Ammon's horn (tissue), 1 donor: ENCODE measurements around the gene WNT3A.
A peak's percentile ranks its signal among the peaks of the same experiment; 100 is the strongest.
"Not testable (repeated sequence)": the region's sequence is repeated elsewhere in the genome, so short reads cannot be mapped to it uniquely, and the experiment has no call there.

Source experiments
- DNase-seq: peaks from one replicate; pipeline ENCODE4 v3.0.0-alpha.2; 2016; ENCODE audit warnings: low spot score

The WNT3A gene

DNA sequence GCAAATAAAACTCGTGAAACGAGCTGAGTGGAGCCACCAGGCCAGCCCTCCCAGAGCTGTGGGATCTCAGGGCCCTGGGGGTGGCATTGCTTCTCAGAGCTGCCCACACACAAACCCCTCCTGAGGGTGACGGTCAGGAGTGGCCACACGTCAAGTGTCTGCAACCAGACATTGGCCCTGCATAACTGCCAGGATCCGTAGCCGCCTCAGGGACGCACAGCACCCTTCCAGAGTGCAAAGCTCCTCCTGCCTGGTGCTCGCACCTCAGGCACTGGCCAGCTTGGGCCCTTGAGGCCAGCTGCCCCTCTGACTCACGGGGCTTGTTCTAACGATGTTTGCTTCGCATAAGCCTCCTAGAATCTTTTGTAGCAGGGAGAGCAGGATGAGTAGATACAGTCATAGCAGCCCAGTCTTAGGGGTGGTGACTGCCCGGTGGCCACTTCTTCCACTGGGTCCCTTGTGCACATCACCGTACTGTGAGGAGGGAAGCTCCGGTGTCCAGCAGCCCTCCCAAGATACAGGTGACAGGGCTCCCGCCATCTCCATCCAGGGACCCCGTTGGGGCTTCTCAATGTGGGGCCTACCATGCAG is 5.0 kb downstream of the WNT3A start:
- no peak for DNase-seq

DNA sequence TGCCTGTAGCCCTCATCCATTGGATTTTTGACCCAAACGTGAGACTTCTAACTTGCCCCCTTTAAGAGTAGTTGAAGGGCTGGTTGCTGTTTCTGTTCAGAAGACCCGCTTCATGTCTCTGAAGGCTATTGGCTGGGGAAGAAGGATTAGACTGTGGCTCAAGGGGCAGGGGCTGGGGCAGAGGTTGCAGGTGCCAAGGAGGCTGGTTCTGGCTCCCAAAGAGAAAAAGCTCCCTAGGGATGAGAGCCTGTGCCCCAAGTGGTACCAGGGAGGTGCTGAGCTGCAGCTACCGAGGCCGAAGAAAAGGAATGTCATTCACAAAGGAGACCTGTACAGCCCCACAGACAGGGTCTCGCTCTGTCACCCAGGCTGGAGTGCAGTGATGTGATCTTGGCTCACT is 5.8 kb downstream of the WNT3A start:
- DNase-seq, result no peak

DNA sequence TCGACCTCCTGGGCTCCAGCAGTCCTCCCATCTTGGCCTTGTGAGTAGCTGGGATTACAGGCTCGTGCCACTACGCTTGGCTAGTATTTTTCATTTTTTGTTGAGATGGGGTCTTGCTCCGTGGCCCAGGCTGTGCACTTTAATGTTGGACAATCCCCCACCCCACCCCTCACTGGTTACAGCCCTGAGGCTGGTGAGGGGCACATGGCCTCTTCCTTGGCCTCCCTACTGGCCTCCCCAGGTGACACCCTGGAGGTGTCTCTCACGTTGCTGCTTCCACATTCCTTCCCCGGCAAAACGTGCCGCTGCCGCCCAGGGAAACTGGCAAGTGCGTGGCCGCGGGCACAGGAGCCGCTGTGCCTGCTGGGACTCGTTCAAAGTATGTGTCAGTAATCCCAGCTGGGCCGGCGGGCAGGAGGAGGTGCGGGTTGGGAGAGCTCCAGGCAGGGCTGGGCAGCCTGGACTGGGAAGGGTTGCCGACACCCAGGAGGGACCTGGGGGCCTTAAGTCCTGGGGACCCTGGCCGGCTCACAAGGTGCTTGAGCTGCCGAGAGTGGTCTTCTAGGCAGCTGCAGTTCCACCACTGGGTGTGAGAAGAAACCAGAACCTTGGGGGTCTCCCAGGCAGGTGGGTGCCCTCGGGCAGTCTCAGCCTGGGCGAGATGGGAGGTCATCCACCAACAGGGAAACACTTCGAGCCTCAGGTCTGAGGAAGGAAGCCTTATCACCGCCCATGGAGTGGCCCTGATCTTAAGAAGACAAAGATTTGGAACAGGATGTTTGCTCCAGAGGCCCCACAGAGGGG is 6.5 kb downstream of the WNT3A start:
- no peak for DNase-seq

DNA sequence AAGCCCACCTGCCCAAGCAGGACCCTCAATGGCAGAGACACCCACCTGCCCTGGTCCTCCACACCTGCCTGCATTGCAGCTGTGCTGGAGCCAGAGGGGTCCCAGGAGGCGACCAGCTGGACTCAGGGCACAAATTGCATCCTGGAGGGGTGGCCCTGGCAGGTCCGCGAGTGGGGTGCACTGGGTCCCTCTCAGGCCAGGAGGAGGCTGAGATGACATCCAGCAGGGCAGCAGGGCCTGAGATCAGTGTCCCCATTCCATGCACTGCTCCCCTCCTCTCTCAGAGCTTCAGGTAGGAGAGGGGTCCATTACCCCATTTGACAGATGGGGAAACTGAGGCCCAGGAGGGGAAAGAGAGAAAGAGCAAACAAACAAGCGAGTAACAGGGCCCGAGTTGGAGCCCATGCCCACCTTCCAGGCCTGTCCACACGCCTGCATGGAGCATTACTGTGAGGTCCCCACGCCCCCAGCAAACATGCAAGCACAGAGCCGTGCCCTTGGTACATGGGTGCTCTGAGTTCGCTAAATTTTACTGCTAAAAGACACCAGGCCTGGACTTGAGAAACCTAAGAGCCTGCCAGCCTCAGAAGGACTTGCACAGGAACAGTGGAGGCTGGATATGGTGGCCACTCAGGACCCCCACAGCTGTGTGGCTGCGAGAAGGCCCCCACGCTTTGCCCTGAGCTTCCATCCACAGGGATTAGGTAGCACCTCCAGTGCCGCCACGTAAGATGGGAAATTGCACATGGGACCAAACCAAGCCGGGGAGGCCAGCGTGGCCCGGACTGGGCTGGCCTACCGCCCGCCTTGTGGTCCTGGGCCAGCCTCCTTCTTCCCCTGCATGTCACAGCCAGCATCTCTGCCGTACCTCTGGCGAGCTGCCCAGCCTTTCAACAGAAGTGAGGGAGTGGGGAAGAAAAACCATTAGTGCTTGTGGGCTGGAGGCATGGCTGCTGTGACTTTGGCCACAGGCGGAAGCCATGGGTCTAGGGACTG is 7.4 kb downstream of the WNT3A start:
- DNase-seq, result peak; percentile 43

DNA sequence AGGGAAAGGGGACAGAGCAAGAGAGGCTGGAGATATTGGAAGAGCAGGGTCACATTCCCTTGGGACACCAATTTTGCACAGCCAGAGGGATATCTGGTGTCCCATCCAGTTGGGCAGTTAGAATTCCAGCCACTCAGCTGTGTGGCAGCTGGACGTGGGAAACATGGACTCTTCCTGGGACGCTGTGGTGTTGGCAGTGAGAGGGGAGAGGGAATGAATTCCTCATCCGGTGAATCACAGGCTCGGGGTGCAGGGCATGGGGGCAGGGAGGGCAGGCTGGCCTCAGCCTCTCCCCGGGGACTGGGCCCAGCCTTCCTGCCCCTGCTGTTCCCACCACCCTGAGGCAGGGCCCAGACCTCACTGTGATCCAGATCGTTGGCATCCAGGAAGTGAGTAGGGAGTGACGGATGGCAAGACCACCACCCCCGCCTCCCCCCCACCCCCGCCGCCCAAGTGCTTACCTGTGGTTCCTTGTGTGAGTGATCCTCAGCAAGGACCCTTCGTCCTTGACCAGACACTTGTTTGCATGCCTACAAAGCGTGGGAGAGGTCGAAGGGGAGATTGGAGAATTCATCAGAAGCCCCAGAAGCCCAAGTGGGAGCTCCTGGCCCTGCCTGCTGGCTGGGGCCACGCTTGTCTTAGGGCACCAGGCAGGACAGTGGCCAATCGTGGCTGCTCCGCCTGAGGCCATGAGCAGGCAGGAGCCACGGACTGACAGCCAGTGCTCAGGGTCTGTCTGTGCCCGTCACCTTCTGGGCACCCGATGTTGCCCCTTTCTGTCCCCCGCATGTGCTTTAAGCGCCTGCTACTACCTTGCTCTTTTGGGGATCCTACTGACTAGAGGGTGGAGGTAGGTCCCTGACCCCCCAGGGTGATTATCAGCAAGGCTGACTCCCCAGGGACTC is 8.7 kb downstream of the WNT3A start:
- DNase-seq, result no peak

DNA sequence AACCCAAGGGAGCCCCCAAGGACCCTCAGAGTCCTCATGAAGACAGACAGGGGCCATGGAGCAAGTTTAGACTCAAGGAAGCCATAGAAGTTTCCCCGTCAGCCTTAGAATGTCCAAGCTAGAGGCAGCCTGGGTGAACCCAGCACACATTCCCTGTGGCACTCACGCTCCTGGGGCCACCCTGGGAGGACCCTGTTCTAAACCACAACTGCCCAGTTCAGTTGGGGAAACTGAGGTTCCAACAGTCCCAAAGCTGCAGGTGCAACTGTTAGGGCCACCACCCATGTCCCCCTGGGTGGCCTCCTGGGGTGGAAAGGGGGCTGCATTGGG is 9.3 kb downstream of the WNT3A start:
- DNase-seq, result no peak

DNA sequence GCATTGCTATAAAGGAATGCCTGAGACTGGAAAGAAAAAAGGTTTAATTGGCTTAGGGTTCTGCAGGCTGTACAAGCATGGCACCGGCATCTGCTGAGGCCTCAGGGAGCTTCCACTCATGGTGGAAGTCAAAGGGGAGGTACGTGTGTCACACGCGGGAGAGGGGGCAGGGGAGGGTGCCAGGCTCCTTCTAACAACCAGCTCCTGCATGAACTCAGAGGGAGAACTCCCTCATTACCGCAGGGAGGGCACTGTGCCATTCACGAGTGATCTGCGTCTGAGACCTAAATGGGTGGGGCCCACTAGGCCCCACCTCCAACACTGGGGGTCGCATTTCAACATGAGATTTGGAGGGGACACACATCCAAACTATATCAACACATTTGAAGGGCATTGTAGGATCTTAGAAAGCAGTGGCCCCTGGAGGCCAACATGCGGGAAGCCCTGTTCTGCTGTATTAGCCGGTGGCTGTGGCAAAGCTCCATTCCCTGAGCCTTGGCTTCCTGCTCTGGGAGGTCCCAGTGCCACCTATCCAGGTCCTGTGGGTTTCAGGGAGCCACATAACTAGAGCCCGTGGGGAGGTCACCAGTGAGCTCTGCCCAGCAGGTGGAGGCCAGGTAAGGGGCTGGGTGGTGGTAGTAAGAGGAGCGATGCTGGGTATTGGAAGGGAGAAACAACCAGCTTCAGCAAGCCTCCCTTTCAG is 10.0 kb downstream of the WNT3A start:
- no peak for DNase-seq

DNA sequence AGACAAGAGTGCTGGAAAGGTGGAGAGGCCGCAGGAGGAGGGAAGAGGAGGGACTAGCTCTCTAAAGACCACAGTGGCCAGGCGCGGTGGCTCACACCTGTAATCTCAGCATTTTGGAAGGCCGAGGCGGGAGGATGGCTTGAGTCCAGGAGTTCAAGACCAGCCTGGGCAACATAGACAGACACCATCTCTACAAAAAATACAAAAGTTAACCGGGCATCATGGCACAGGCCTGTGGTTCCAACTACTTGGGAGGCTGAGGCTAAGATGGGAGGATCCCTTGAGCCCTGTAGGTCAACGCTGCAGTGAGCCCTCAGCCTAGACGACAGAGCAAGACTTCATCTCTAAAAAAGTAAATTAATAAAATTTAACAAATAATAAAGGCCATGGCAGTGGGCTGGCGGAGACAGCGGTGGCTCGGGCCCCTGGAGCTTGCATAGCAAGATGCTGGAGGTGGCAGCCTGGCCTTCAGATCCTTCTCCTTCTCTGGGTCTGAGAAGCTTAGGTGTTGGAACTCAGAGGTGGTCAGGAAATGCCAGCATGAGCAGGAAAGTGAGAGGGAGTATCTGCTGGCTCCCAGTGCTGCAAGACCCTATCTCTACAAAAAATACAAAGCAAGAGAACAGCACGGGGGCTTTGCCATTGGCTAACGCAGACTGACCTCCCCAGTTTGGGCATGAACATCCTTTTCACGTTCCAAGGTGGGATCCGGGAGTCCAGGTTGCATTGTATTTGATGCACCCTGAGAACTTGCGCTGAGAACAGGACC is 10.7 kb downstream of the WNT3A start:
- DNase-seq, result no peak

DNA sequence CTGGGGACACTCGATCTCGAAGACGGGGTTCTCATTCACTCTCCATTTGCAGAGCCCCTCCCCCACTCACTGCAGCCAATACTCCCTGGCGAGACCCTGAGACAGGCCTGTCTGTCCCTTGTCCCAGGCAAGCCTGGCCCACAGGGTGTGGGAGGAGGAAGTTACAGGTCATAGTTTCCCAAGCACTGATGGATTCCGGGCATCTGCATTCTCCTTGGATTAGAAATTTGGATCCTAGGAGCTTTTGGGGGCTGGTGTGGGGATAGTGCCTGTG is 11.3 kb downstream of the WNT3A start:
- DNase-seq, result no peak

DNA sequence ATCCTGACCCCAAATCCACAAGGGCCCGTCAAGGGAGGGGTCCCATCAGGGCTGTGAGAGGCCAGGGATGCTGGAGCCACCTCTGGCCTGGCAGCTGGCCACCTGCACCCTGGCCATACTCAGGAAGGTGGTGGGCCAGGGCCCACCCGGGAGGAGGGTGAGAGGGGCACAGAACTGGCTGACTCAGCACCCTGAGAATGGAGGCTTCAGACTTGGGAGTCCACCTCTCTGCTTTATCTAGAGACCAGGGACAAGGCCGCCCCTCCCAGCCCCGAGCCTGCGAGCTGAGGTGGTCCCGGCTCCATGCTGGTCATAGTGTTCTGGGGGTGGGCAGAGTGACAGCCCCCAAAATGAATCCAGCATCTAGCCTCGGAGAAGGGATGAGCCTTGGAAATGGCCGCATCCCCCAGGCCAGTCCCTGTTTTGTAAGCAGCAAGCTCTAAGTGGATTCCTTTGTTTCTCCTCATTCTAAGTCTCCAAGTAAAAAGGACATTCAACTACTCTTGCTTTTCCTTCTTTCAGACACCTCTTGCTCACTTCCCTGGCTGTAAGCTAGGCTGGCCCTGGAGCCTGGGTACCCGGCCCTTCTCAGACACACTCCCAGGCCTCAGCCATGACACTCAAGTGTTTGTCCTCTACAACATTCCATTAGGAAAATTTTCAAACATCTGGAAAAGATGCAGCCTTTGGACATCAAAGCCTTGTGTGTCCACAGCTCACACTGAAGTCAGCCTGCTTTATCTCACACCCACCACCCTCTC is 12.3 kb downstream of the WNT3A start:
- no peak for DNase-seq

DNA sequence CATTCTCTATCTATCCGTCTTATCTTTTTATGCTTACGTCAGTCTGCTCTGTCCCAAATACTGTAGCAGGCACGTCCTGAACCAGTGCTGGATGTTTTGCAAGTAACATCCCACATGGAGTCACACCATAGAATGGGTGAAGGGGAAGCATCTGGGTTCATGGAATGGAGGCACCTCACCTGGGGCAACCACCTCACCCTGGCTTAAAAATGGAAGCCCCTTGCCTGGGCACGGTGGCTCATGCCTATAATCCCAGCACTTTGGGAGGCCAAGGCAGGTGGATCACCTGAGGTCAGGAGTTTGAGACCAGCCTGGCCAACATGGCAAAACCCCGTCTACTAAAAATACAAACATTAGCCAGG is 12.9 kb downstream of the WNT3A start:
- DNase-seq, result not testable (repeated sequence)

DNA sequence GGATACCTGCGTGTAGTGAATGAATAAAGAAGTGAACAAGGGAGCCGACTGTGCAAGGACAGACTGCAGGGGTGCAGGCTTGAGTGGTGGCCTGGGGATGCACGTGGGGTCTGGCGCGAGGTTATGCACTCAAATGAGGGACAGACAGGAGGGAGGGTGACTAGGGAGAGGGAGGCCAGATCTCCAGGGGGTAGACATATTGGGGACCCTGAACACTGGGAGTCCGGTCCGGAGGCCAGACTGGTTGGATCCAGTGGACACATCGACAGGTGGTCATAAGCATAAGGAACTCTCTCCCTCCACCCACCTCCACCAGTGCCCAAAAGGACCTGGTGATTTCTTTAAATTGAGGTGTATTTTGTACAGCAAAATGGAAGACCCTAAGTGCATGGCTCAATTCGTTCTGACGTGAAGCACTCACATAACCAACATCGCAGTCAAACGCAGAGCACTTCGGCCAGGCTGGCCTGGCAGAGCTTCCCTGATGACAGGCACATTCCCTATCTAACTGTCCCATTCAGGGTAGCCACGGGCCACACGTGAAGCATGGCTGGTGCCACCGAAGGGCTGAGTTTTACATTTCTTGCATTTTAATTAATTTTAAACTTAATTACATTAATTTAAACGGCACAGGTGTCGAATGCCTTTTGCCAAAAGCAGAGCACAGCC is 14.0 kb downstream of the WNT3A start:
- no peak for DNase-seq

DNA sequence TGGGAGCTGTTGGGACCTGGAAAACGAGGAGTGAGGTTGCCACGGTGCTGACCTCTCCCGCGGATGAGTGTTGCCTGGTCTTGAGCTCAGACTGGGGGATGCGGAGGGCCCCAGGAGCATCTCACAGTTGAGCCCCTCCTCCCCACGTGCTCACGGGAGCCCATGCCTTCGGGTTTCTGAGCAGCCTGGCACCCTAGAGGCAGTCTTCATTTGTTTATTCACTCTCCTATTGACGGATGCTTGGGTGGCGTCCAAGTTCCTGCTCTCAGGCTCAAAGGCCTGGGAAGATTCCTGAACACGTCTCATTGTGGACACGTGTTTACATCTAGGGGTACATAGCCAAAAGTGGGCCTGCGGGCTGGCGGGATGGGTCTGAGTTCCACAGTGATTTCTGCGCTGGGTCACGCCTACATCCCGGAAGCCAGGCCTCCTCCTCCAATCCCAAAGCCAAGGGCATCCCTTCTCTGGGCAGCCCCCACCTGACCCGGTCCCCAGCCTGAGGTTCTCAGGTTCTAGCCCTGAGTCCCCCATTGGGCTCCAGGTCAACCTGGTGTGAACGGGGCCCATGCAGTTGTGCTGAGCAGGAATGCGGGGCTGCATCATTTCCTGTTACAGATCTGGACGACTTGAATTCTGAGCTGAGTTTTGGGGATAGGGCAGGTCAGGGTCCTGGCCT is 14.7 kb downstream of the WNT3A start:
- no peak for DNase-seq

DNA sequence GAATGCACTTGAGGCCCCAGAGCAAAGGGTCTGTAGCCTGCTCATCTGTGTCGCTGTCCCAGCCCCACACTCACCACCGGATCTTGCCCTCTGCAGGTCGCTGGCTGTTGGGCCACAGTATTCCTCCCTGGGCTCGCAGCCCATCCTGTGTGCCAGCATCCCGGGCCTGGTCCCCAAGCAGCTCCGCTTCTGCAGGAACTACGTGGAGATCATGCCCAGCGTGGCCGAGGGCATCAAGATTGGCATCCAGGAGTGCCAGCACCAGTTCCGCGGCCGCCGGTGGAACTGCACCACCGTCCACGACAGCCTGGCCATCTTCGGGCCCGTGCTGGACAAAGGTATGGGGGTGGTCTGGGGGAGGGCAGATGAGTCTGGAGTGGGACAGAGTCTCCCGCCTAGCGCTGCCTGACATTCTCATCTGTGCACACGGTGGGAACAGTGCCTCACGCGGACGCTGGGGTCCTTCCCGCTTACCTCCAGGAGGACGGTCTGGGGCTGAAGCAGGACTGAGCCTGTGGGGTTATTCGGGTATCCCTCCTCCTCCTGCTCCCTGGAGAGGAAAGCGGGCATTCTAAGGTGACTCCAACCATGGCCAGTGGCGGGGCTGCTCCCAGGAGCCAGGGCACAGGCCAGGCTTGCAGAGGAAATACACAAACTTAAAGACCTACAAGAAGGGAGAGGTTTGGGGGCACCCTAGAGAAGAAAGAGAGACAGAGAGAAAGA is 15.9 kb downstream of the WNT3A start:
- DNase-seq, result no peak

DNA sequence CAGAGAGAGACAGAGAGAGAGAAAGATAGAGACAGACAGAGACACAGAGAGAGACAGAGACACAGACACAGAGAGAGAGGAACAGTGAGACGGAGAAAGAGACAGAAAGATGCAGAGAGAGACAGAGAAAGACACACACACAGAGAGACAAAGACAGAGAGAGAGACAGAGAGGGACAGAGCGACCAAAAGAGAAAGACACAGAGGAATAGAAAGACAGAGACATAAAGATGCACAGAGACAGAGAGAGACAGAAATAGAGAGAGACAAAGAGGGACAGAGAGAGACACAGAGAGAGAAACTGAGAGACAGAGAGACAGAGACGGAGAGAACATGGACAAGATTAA is 16.5 kb downstream of the WNT3A start:
- no peak for DNase-seq

DNA sequence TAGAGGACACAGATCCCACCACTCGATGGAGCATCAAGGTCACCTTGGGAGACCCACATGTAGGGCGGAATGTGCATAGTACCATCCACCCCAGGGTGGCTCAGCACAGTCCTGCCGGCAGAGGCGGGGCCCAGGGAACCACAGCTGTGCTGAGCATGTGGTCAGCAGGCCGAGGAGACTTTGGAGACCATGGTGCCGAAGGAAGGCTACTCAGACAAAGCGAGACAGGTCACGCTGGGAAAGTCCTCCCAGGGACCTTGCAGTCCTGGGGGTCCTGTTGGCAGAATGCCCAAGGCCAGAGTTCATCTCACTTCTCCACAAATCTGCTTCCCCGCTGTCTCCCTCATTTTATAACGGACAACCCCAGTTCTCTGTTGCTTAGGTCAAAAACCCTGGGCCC is 22.5 kb downstream of the WNT3A start:
- DNase-seq, result no peak

DNA sequence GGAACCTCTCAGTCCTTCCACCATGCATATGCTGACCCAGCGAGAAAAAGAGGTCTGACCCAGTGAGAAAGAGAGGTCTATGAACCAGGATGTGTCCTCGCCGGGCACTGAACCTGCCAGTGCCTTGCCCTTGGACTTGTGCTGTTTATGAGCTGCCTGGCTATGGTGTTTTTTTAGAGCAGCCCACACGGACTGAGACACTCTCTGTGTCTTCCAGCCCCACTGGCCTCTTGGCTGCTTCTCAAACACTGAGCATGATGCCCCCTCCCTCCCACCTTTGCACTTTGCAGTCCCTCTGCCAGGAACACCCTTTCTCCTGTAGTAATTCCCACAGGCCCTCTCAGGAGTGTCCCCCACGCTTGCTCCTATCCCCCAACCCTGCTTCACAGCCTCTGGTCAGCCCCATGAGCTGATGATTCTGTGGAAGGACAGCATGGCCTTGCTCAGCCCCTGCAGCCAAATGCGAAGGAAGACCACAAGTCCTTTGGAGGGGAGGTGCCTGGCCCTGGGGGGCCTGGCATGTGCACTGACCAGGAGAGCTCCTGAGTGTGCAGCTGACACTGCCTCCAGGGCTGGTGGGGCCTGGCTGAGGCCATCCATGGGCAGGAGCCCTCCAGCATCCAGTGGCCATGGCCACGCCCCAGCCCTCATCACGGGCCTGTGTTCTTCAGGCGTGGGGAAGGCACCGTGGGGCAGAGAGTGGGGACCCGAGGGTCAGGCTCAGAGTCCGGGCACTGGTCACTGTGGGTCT is 23.8 kb downstream of the WNT3A start:
- no peak for DNase-seq
